ENCODE data around the gene RALGAPA2.

- TF ChIP-seq, protein P1, sequence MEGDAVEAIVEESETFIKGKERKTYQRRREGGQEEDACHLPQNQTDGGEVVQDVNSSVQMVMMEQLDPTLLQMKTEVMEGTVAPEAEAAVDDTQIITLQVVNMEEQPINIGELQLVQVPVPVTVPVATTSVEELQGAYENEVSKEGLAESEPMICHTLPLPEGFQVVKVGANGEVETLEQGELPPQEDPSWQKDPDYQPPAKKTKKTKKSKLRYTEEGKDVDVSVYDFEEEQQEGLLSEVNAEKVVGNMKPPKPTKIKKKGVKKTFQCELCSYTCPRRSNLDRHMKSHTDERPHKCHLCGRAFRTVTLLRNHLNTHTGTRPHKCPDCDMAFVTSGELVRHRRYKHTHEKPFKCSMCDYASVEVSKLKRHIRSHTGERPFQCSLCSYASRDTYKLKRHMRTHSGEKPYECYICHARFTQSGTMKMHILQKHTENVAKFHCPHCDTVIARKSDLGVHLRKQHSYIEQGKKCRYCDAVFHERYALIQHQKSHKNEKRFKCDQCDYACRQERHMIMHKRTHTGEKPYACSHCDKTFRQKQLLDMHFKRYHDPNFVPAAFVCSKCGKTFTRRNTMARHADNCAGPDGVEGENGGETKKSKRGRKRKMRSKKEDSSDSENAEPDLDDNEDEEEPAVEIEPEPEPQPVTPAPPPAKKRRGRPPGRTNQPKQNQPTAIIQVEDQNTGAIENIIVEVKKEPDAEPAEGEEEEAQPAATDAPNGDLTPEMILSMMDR (IDR thresholded peaks at IDR 0.05; ENCODE audit: low read length), result no peak
- TF ChIP-seq EZH2 (IDR thresholded peaks at IDR 0.05; ENCODE audit: borderline replicate concordance, low read length), result no peak
These were observed 20.8 kb downstream of the RALGAPA2 start for GRCh38 chr20:20691477-20692235.

Measured in OCI-LY1 (cell line).